Sciatic nerve (tissue), 2 donors: Measurements from ENCODE around the gene MANEA. TPM values are rescaled to one million over a fixed set of nuclear protein-coding genes. Genes with fewer than 3 reads are reported as not detected.
"Not testable (repeated sequence)": the region's sequence is repeated elsewhere in the genome, so short reads cannot be mapped to it uniquely, and the experiment has no call there.

Experiments
- ATAC-seq: fragments of 200-7000 bp; cut with Tn5 transposase; one replicate; pipeline ENCODE4 v1.9.1; 2020; ENCODE audit warnings: mild to moderate bottlenecking, moderate library complexity
- DNase-seq: peaks from one replicate; pipeline ENCODE4 v3.0.0-alpha.2; 2020; ENCODE audit warnings: low spot score
- intact Hi-C: fragments of 100-400 bp; cut with DNase I; formaldehyde crosslinking; loops from one replicate; pipeline ENCODE4 v1.14.2; 2022
- total RNA-seq: library from RNA; stranded (reverse); fragmentation: NEBNext Ultra II Directional; extraction: Animal tissue kit (Norgen Biotek cat#: 25700); gene quantifications from one replicate; pipeline ENCODE4 v1.2.1, GENCODE V29; 2021
- donor health status: DM: no; HTN: no; CAD: no.
- donor health status: DM: no; HTN: no; CAD: no.

Gene MANEA, protein sequence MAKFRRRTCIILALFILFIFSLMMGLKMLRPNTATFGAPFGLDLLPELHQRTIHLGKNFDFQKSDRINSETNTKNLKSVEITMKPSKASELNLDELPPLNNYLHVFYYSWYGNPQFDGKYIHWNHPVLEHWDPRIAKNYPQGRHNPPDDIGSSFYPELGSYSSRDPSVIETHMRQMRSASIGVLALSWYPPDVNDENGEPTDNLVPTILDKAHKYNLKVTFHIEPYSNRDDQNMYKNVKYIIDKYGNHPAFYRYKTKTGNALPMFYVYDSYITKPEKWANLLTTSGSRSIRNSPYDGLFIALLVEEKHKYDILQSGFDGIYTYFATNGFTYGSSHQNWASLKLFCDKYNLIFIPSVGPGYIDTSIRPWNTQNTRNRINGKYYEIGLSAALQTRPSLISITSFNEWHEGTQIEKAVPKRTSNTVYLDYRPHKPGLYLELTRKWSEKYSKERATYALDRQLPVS
- total RNA-seq, result 11.7 TPM

DNA sequence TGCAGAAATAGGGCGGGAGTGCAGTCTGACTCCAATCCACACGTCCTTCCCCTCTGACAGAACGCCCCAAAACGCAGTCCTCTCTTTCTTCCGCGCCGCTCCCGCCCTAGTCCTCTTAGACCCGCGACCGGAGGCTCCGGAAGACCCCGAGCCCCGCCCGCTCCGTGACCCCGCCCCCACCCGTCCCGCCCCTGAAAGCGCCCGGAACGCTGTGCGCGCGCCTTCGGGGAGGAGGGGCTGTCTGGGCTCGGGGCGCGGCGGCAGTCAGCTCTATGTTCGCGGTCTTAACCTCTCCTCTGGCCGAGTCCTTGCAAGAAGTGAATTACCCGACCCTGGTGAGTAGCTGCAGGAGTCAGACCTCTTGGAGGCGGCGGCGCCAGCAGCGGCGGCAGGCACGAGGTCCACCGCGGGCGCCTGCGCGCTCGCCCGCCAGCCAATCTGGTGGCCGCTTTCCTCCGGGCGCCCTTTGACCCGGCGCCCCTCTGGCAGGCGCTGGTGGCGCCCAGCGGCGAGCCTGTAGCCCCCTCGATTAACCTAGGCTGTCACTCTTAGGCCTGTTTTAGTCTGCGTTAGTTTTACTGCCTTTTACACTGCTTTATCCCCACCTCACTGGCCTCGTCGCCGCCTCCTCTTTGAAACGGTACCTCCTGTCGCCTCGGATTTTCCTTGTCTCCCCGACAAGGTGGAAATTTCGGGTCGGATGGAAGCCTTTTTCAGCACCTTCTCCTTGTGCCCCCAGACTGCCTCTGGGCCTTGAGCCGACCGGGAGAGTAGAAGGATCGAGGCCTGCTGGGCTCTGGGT lies at the start of gene MANEA:
Gene MANEA (plus strand): TSS at position 232 of the 802 bp plus-strand sequence. CDS start 8,905 bp downstream, outside the sequence.
- DNase-seq (peak; percentile 86), ATAC-seq (peak; percentile 96)
- intact Hi-C loops, result no loop called here

DNA sequence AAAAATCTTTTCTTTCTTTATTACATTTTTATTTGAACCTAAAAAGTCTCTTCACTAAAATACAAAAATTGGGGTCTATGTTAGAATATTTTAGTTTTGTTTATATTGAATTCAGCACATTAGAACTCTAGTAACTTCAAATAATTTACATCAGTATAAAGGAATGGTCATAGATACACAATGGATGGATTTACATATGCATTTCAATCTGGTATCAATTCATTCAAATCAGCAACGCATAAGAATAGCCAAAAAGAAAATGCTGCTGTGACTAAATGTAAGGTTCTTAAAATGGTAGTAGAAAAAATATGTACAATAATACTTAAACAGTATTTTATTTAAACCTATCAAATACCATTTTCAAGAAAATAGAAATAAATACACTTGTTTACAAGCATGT lies 47.6 kb upstream of the MANEA start:
- no peak for ATAC-seq
- intact Hi-C loops, result no loop called here
- no peak for DNase-seq

DNA sequence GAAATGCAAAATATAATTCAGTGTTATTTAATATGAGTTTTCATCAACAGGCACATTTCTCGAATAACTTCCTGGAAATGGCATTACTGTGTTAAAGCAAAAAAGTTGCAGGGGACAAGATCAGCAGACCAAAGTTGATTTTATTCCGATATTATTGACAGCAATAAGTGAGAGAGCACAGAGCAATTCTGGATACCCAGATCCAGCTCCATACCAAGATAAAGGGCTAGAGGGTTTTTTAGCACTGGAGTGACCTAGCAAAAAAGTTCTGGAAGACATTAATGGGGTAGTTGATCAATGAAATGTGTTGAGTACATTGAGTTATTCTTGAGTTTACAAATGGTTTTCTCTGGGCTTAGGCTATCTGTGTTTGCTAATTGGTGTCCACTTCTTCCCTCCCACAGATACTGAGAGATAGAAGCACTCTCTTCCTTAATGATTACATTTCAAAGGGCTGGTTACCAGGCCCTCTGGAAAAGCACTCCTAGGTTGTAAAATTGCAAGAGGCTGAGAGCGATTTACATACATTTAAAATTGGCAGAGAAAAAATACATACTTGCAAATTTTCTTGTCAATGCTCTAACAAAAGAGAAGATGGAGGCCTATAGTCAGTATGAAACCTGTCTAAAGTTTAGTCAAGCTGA lies 47.0 kb upstream of the MANEA start:
- DNase-seq (no peak), ATAC-seq (no peak)
- intact Hi-C loops, result no loop called here

DNA sequence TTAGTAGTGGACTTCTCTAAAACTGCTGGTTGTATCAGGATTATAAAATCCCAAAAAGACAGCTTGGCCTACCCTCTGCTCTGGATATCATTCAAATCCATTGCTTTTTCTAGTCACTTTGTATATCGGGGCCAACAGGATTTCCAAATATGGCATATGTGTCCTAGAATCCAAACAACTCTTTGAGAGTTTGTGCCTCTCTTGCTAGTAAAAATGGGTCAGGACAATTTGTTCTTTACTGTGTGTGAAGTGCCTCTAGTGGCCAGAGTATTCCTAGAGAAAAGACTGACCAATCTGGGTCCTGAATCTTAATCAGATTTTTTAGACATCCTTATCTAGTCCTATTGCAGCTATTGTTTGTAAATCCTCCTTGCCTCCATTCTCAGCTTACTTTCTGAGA lies 33.5 kb upstream of the MANEA start:
- ATAC-seq (no peak), DNase-seq (no peak)
- intact Hi-C loops, result no loop called here

DNA sequence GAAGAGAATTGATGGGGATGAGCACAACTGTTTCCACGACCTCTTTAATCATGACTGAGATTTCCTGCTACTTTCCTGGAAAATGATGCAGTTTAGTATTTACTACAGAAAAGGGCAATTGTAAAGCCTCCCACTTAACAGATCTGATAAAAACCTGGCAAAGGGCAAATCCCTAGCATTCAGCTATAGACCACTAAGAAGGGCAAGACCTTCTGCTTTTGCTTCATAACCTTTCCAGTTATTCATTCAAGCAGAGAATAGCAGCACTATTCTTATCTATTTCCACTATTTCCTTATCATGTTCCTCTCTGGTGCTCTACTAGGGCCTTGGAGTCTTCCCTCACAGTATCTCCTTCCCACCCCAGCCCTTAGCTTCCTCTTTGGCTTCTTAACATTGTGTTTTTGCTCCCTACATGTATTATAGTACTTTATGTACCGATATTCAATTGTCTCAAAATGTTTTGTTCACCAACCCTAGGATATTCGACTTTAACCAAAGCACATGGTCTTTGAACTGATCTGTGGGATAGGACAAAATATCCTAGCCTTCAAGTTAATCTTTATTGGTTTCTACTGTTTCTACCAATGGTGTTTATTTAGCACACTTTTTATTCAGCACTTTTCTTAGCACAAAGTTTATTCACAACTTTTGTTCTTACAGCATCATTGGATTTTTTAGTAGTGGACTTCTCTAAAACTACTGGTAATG lies 32.7 kb upstream of the MANEA start:
- DNase-seq (no peak), ATAC-seq (peak; percentile 14)
- intact Hi-C loops, result no loop called here

DNA sequence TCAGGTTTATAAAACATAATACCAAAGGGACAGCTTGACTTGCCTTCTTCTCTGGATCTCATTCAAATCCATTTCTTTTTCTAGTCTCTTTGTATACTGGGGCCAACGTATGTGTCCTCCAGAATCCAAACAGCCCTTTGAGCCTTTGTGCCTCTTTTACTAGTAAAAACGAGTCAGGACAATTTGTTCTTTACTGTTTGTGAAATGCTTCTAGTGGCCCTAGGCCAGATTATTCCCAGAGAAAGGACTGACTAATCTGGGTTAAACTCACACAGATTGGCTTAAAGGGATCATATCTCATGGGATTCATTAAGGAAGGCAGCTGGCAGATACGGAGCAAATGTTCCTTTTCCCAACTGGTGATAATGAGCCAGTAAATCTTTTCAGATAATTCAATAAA lies 32.1 kb upstream of the MANEA start:
- intact Hi-C loops, result no loop called here
- ATAC-seq (peak; percentile 84), DNase-seq (no peak)

DNA sequence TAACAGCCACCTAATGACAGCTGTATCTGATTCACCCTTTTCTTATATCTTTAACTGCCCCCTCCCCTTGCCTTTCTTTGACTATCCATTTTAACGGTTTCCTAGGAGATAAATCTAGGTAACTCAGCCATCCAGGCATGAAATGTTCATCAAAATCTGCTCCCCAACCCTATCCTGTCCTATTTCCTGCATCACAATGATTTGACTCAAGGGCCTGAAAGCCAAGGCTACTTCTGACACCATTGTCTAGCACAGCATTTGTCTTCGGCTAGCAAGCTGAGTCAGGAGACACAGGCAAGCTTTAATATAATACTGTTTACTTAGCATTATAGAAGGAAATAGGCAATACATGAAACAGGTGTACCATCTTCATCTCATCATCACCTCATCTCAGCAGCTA lies 31.6 kb upstream of the MANEA start:
- no peak for DNase-seq
- peak; percentile 56 for ATAC-seq
- intact Hi-C loops, result no loop called here

DNA sequence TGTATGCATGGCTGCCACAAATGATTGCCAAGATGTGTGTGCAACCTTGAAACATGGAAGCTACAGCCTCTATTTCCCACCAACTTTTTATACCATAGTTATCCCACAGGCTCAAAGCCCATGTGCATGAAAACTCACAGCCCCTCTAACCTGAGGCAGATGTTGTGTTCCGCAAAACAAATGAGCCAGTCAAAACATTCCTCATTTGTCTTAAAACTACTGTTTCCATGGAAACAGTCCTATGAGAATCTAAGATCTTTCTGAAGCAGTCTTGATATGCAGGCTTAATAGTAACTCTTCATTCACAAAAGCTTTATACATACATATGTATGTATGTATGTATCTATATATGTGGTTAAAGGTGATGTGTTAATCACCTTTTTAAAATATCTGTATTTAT lies 31.2 kb upstream of the MANEA start:
- DNase-seq (no peak), ATAC-seq (peak; percentile 23)
- intact Hi-C loops, result no loop called here

DNA sequence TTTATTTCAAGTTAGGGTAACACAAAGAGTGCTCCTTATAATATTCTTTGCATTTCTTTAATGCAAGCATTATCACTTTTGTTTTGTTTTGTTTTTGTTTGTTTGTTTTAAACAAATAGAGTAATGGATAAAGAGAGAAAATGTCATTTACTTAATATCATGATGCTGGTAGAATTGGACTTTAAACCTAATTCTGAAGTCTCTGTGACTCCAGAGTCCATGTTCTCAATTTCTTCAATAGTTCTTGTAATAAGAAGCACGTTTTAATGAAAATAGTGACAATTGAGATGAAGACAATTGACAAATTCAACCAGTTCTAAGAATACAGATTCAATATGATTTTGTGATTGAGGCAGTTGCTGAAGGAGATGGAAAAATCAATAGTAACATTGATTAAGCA lies 30.3 kb upstream of the MANEA start:
- ATAC-seq (no peak), DNase-seq (no peak)
- intact Hi-C loops, result no loop called here

DNA sequence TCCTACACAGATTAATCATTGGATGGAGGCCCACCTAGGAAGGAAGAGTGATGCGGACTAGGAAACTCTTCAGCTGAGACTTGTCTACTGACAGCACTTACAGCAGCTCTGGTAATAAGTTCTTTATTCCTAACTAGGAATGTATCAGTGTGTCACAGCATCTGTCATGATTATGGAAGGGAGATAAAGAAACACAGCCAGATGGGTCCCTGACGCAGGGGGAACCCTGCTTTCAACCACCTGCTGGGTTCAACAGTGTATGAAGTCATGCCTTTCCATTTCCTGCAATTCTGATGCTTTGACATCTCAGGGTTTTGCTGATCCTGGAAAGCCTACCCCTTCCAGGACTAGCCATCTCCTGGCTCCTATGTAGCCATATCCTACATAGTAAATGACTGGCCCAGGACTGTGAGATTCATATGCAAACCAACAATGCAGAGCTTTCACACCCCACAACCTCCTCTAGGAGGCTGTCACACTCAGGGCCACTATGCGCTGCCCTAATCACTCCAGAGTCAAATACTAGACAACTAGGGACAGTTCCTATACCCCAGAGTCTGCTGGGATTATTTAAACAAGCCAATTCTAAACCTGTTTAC lies 29.0 kb upstream of the MANEA start:
- no peak for ATAC-seq
- intact Hi-C loops, result no loop called here
- DNase-seq, result no peak

DNA sequence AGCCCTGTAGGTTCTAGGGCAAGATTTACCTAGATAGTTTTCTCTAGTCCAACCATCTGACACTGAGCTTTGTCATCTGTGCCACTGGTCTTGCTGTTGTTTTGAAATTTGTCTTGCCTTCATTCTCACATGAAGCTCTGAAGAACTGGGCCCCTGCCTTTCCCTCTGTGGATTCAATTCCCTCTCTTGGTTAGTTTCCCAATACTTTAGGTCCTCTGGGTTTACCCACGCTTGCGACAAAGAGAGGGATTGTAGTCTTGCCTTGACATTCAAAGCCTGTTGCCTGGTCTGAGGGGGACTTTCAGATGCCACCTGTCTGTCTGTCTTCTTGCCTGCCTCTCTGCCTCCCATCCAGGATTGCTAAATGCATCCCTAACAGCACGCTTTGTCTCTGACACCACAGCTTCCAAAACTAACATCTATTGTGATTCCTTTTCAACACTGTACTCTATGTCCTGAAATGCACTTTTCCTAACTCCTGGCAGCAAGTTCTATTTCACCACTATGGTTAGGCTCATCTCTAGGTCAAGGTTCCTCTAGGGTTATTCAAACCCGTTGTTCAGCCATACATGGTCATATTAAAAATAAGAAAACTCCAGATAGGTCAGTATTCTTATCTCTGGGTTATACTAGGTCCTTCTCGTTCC lies 25.5 kb upstream of the MANEA start:
- DNase-seq, result no peak
- peak; percentile 59 for ATAC-seq
- intact Hi-C loops, result no loop called here

DNA sequence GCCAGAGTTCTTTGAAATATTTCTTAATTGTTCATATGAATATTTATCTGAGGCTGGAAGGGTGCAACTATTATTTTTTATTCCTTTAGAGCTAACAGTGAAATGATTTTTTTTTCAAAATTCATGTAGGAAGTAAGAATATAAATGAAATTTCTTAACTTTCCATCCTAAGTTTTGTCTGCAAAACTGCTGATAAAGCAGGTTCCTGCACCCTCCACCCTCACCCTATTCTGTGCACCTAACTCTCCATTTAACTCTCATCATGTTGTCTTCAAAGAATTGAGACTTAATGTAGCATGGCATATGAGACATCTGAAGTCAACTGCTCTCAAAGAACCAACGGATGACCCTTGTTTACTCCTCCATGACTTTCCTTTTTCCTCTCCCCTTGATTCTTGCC lies 23.5 kb upstream of the MANEA start:
- DNase-seq, result no peak
- ATAC-seq, result no peak

DNA sequence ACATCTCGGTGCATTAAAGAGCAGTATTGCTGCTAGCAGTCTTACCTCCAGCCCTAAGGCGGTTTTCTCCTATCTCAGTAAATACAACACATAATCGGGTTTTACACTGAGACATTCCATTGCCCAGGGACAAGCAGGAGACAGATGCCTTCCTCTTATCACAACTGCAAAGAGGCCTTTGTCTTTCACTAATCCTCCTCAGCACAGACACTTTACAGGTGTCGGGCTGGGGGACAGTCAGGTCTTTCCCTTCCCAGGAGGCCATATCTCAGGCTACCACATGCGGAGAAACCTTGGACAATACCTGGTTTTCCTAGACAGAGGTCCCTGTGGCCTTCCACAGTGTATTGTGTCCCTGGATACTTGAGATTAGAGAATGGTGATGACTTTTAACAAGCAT lies 16.4 kb upstream of the MANEA start:
- DNase-seq, intact Hi-C loops, ATAC-seq: not testable (repeated sequence)

More for the DNA sequence above, 23.5 kb upstream of the MANEA start:
- intact Hi-C loops, result no loop called here

DNA sequence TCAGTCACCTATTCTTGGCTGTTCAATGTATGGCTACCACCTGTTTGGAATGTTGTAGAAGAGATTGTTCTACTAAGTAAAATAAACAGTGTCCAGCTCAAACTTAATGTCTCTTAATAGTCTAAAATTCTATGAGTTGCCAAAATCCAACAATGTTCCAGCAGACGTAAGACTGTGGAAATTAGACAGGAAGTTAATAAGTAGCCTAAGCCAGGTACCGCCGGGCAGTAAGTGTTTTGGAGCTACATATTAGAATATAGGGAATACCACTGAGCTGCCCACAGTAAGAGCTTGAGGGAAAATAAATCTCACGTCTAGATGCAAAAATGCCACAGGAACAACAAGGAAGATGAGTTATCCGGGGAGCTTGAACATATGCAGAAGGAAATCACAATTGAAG lies 7.8 kb upstream of the MANEA start:
- intact Hi-C loops, result no loop called here
- ATAC-seq (no peak), DNase-seq (no peak)

DNA sequence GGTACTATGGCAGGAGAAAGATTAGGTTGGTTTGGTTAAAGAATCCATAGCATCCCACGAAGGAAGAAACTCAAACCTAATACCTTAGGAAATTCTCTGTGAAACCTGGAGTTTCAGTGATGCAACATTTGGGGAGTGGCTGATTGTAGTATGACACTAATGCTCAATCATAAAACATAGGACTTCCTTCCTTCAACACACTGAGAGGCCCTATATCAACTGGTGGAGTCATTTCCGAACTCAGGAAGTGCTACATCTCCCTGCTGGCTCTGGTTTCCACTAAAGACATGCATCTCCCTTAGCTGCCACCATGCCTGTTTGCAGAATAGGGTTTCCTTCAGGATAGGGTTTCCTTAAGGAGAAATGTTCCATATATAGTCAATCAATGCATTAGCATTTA lies 5.2 kb upstream of the MANEA start:
- intact Hi-C loops, result no loop called here
- DNase-seq, result no peak
- ATAC-seq, result no peak

DNA sequence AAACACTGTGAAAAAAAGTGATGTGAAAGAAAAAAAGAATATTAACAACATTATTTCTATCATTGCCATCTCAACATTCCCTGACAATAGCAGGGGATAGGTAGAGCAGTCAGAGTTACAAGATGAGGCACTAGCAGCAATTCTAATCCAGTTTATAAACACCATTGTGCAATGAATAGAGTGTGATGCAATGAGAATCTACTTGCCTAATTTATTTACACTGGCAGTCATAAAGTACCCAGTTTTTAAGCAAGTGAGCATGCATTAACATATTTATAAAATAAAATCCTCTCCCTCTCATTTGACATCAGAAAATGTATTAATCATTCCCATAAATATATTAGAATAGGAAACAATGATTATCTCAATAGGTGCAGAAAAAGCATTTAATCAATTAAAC lies 2.5 kb upstream of the MANEA start:
- DNase-seq, result no peak
- ATAC-seq, result no peak
- intact Hi-C loops, result no loop called here

DNA sequence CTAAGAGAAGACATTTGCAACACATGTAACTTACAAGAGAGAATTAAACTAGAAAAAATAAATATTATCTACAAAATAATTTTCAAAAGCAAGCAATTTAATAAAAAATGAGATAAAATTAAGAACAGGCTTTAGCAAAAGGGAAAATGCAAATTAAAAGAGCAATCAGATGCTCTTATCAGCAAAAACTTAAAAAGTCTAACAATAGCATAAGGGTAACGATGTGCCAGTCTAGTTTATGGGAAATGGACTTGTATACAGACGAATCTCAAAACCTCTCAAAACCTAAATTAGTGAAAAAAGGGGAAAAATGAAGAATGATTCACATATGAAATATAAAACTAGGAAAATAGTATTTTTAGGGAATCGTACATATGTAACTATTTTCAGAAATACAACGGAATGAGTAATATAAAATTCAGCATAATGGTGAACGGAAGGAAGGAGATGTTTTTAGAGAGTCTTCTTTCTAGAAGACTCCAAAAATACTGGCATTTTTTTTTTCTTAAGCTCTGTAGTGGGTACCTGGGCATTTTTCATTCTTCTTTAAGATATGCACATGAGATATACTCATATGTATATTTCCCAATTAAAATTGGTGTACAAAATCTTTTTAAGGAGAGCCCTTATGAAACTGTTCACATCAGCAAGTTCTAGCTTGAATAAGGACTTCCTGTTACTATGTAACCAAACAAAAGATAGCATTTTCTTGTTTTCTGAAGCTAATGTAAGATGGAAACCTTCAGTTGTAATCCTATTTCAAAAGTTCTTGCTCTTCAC lies 927 bp upstream of the MANEA start:
- DNase-seq, result no peak
- peak; percentile 46 for ATAC-seq
- intact Hi-C loops, result no loop called here

DNA sequence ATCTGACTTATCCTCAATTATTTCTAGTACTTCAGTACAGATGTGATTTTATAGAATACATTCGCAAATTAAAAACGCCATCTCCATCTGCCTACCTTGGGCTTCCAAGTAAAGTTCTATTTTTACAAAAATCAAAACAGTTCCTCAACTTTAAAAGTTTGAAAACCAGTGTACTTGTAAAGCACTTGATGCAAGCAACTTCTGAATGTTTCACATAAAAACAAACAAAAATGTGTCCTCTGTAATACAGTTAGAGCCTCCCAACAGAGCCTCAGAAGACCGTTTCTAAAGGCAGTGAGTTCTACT lies 384 bp upstream of the MANEA start:
- intact Hi-C loops, result no loop called here
- ATAC-seq (no peak), DNase-seq (no peak)
